GM18505 (cell line): ENCODE data around the gene PDZD2.

Source experiments
- ATAC-seq: cut with Tn5 transposase; IDR thresholded peaks from one replicate; pipeline ENCODE4 v1.9.1; 2021; ENCODE audit not compliant: unreplicated experiment
- POLR2A ChIP-seq: IDR thresholded peaks from 4 replicates; pipeline ENCODE4 v1.6.1; 2011; ENCODE audit warnings: borderline replicate concordance; ENCODE audit not compliant: insufficient read depth, insufficient read length; ENCODE audit errors: extremely low read depth

PDZD2 gene

DNA sequence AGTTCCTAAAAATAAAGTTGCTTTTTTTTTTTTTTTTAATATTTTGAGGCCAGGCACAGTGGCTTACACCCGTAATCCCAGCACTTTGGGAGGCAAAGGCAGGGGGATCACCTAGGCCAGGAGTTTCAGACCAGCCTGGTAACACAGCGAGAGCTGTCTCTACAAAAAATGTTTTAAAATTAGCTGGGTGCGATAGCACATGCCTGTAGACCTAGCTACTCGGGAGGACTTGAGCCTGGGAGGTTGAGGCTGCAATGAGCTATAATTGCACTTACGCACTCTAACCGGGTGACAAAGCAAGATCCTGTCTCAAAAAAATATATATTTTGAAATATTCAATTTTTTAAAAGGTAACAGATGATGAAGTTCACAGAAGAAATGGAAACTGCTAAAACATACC is 512.3 kb downstream of the PDZD2 start:
- ATAC-seq = no peak
- TF ChIP-seq POLR2A = no peak

DNA sequence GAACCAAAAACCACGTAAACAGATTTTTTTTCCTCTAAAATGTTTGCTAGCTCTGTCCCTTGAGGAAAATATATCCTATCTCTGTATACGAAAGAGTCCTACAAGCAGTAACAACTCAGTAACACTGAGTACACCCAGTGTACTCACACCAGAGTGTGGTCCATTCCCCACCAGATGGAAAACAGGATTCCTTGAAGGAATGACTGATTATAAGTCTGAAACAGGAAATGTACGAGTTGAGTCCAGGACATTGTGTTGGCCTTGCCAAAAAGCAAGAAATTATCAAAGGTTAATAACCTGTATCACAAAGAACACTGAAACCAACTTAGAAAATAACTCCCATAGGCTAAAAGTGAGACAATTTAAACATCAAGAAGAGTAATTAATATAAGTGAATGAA is 514.8 kb downstream of the PDZD2 start:
- TF ChIP-seq POLR2A = no peak
- ATAC-seq = no peak

DNA sequence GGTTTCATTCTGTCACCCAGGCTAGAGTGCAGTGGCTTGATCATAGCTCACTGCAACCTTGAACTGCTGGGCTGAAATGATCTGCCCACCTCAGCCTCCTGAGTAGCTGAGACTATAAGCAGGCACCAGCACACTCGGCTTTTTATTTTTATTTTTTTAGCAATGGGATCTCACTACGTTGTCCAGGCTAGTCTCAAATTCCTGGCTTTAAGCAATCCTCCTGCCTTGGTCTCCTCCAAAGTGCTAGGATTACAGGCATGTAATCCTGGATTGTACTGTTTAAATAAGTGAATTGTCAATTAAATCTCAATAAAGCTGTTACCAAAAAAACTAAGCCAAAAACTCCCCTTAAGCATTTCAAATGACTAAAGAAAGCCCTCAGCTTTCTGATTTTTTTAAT is 516.3 kb downstream of the PDZD2 start:
- TF ChIP-seq POLR2A = no peak
- no peak for ATAC-seq

DNA sequence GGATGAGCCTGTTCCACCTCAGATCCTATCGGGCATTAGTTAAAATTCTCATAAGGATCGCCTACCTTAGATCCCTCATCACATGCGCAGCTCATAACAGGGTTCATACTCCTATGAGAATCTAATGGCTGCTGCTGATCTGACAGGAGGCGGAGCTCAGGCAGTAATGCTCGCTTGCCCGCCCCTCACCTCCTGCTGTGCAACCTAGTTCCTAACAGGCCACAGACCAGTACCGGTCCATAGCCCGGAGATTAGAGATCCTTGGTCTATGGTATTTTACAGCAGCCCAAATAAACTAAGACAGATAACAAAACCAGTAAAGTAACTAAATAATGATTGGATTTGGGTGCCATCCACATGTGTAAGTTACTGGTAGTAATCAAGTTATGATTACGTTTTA is 517.7 kb downstream of the PDZD2 start:
- no peak for TF ChIP-seq POLR2A
- ATAC-seq = no peak

DNA sequence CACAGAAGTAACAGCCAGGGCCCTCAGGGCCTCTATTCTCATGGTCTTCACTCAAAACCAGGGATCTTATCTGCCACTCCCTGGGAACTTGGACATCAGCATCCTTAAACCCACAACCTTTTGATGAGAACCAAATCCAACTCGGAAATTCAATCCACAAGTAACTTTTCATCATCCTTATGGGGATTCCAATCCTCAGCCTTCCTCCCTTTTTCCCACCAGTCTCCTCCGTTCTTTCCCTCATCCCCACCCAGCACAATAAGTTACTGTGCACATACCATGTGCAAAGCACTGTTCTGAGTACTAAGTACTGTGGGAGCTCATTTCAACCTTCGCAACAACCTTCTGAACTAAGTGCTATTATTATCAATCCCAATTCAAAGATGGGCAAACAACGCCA is 518.1 kb downstream of the PDZD2 start:
- no peak for TF ChIP-seq POLR2A
- ATAC-seq = no peak

DNA sequence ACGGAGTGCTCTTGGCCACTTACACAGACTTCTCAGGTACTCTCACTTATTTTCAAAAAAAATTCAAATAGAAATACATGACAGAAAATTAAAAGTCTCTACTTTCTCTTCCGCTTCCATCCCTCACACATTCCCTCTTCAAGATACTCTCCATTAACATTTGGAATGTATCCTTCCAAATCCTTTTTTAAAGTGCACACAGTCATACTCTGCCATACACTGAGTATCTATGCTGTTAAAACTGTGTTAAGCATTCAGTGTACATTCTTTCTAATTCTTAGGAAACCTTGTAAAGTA is 519.7 kb downstream of the PDZD2 start:
- no peak for ATAC-seq

DNA sequence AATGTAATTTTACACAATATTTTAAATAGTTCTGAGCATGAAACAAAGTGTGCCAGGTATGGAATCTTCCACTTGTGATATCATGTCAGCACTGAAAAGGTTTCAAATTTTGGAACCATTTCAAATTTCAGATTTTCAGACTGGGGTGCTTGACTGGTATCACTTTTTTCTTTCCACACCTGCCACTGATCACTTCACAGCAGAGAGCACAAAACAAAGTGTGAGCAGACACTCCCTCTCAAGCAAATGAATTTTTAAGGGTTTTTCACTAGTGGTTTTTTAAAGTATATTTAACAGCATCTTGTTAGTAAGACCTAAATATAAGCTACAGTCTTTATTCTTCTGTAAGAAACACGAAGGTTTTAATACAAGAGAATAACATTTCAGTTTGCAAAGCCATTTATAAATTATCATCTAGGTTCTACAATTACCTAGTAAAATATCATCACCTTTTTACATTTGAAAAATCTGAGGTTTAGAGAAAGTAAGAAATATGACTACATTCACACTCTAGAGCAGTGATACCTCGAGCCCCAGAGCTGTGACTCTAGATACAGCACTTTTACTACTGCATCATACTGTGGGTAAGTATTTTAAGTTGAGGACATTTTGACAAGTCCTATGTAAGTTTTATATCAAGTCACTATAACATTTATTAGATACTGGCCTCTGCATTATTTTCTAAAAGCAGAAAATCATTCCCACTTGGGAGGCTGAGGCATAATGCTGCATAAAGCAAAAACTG is 520.6 kb downstream of the PDZD2 start:
- TF ChIP-seq POLR2A = no peak
- ATAC-seq = no peak

More for the DNA sequence above, 519.7 kb downstream of the PDZD2 start:
- no peak for TF ChIP-seq POLR2A

DNA sequence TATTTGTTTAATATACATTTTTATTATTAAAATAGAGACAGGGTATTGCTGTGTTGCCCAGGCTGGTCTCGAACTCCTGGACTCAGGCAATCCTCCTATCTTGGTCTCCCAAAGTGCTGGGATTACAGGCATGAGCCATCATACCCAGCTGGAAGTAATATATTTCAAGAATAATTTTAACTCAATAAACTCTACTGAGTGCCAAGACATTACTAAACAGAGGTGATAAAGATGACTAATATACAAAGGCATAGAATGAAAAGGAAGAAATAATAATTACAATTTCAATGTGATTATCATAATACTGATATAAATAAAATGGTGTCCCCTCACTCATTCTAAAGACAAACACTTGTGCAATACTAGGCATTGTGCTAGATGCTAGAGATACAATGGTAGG is 521.3 kb downstream of the PDZD2 start:
- TF ChIP-seq POLR2A = no peak
- ATAC-seq = no peak
